Measurements from ENCODE around the gene RAD18. TPM values are rescaled to one million over a fixed set of nuclear protein-coding genes. Genes with fewer than 3 reads are reported as not detected.
A peak's percentile ranks its signal among the peaks of the same experiment; 100 is the strongest.

Gene RAD18
- total and polyA plus RNA-seq, 9 of the 15 experiments (the other 6 are each of a cell fraction or from before 2014, with no cell fraction given): 19.2 to 49.4 (median 34.4) TPM

- Histone ChIP-seq H3K79me2 (ENCODE audit: control insufficient read depth, insufficient read depth, low read length) (no peaks in the 10 kb centered on the region), H3K27me3 (ENCODE audit: control insufficient read depth in 2 of 2, insufficient read depth in 2 of 2, low read length in 2 of 2) (no peaks in the 10 kb centered on the region), H3K9ac (ENCODE audit: insufficient read depth in 1 of 2, low read depth in 2 of 2, low read length in 2 of 2) (no peak overlapping the region), H3K4me2 (ENCODE audit: insufficient read depth, low read length) (no peak overlapping the region), H3K9me3 (replicated peaks; ENCODE audit: control insufficient read depth, insufficient read depth, low read depth, low read length) (no peaks in the 10 kb centered on the region), H3K9me1 (ENCODE audit: control insufficient read depth, insufficient read depth, low read length) (no peaks in the 10 kb centered on the region), H3K36me3 (ENCODE audit: control insufficient read depth, insufficient read depth, low read length) (peaks cover 88% of the 10 kb centered on the region), H3K4me3 (no peak overlapping the region), H4K20me1 (replicated peaks; ENCODE audit: control insufficient read depth, insufficient read depth, low read length) (no peaks in the 10 kb centered on the region), H3K27ac (ENCODE audit: extremely low read depth, low read depth, low read length) (no peak overlapping the region), H3K4me1 (replicated peaks in 1 of 2; ENCODE audit: control insufficient read depth in 2 of 2, insufficient read depth in 2 of 2, low read length in 2 of 2) (no peaks in the 10 kb centered on the region), H2AFZ (ENCODE audit: low read depth, low read length) (no peak overlapping the region)
- ATAC-seq (no peak), DNase-seq (ENCODE audit: extremely low read depth in 1 of 4, low spot score in 3 of 4) (no peak), FAIRE-seq (no peak)
- in situ Hi-C loops (cut with MboI): no loop called here
- CTCF ChIA-PET (ENCODE audit: low intra/inter-chr PET ratio): no interaction called here
- POLR2A ChIA-PET: interaction anchor here (0.7 kb wide), 1 partner anchor 1397 kb away, joined by 3 read pairs; no protein-coding TSS in a partner anchor
- BruUV-seq (replicated peaks): no TSS peak
- TF ChIP-seq ZBTB8A (IDR thresholded peaks at IDR 0.05; ENCODE audit: partially characterized antibody) (no peak), EP300 (IDR thresholded peaks at IDR 0.05; ENCODE audit: low read length) (no peak), LEF1 (IDR thresholded peaks at IDR 0.05) (no peak)
- TF ChIP-seq, protein P1, sequence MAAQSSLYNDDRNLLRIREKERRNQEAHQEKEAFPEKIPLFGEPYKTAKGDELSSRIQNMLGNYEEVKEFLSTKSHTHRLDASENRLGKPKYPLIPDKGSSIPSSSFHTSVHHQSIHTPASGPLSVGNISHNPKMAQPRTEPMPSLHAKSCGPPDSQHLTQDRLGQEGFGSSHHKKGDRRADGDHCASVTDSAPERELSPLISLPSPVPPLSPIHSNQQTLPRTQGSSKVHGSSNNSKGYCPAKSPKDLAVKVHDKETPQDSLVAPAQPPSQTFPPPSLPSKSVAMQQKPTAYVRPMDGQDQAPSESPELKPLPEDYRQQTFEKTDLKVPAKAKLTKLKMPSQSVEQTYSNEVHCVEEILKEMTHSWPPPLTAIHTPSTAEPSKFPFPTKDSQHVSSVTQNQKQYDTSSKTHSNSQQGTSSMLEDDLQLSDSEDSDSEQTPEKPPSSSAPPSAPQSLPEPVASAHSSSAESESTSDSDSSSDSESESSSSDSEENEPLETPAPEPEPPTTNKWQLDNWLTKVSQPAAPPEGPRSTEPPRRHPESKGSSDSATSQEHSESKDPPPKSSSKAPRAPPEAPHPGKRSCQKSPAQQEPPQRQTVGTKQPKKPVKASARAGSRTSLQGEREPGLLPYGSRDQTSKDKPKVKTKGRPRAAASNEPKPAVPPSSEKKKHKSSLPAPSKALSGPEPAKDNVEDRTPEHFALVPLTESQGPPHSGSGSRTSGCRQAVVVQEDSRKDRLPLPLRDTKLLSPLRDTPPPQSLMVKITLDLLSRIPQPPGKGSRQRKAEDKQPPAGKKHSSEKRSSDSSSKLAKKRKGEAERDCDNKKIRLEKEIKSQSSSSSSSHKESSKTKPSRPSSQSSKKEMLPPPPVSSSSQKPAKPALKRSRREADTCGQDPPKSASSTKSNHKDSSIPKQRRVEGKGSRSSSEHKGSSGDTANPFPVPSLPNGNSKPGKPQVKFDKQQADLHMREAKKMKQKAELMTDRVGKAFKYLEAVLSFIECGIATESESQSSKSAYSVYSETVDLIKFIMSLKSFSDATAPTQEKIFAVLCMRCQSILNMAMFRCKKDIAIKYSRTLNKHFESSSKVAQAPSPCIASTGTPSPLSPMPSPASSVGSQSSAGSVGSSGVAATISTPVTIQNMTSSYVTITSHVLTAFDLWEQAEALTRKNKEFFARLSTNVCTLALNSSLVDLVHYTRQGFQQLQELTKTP (IDR thresholded peaks at IDR 0.05; ENCODE audit: low read depth in 1 of 2, partially characterized antibody in 2 of 2): peak in 1 of 2 experiments; percentile 79
- WGBS (ENCODE audit: insufficient coverage, low coverage, missing lambda C conversion rate): 59% methylated on average over 4 of the region's 4 CpGs
- intact Hi-C loops (cut with micrococcal nuclease): no loop called here
These were observed 20.4 kb downstream of the RAD18 start for GRCh38 chr3:8942746-8943488.
